Heart right ventricle (tissue), 16 donors: ENCODE data around the gene TBCCD1. TPM values are rescaled to one million over a fixed set of nuclear protein-coding genes. Genes with fewer than 3 reads are reported as not detected.

Experiments used
- ATAC-seq, 8 donors: fragments of 200-7000 bp; cut with Tn5 transposase; one replicate each; pipeline ENCODE4 v1.9.1; 2020; ENCODE audit warnings: mild to moderate bottlenecking in 8 of 8, moderate library complexity in 8 of 8, moderate number of reproducible peaks in 1 of 8
- DNase-seq, 2 donors: peaks; one replicate each; pipeline ENCODE4 v3.0.0-alpha.2; 2020
- H3K27ac ChIP-seq, 10 donors: fragments of 200-600 bp; sonication (generic) in 2 of 10; one replicate each; pipeline versions ENCODE4 v1.5.0 to v1.8.0; 2020 to 2022; ENCODE audit warnings: mild to moderate bottlenecking in 3 of 10
- H3K27me3 ChIP-seq, 7 donors: fragments of 200-600 bp; one replicate each; pipeline ENCODE4 v1.8.0; 2021 to 2022; ENCODE audit warnings: mild to moderate bottlenecking in 2 of 7
- H3K36me3 ChIP-seq, 9 donors: fragments of 200-600 bp; sonication (generic) in 1 of 9; one replicate each; pipeline versions ENCODE4 v1.5.0 to v1.8.0; 2020 to 2022; ENCODE audit warnings: mild to moderate bottlenecking in 2 of 9
- H3K4me1 ChIP-seq, 9 donors: fragments of 200-600 bp; sonication (generic) in 1 of 9; one replicate each; pipeline versions ENCODE4 v1.5.0 to v1.8.0; 2020 to 2022; ENCODE audit warnings: mild to moderate bottlenecking in 4 of 9
- H3K4me3 ChIP-seq, 10 donors: fragments of 200-600 bp; sonication (generic) in 2 of 10; one replicate each; pipeline versions ENCODE4 v1.5.0 to v1.8.0; 2020 to 2022; ENCODE audit warnings: mild to moderate bottlenecking in 7 of 10, moderate library complexity in 2 of 10
- H3K9me3 ChIP-seq, 11 donors: fragments of 200-600 bp in 10 of 11; sonication (generic) in 2 of 11; one replicate each; pipeline versions ENCODE4 v1.5.0 to v1.8.0; 2013 to 2022; ENCODE audit warnings: mild to moderate bottlenecking in 2 of 11, control low read depth in 1 of 11, moderate library complexity in 1 of 11
- WGBS, 2 donors: extraction: QIAGEN DNeasy Blood & Tissue Kit; methylation state at CpG; one replicate each; pipeline ENCODE4 v1.1.7; 2013; ENCODE audit warnings: inconsistent platforms in 1 of 2; 5-methylcytosine and 5-hydroxymethylcytosine counted together
- intact Hi-C, 10 donors: fragments of 100-400 bp; cut with DNase I; formaldehyde crosslinking; loops; one replicate each; pipeline versions ENCODE4 v1.11.1 to v1.14.2; 2022
- polyA plus RNA-seq, 2 donors: library from polyadenylated mRNA; stranded (reverse); fragments of 200-250 nt; gene quantifications; one replicate each; pipeline ENCODE4 v1.2.3, GENCODE V29; 2013
- total RNA-seq, 10 donors: library from RNA; stranded (reverse); fragmentation: NEBNext Ultra II Directional in 3 of 10; extraction: Animal tissue kit (Norgen Biotek cat#: 25700) in 3 of 10; gene quantifications; one replicate each; pipeline versions ENCODE4 v1.2.1 to v1.2.4, GENCODE V29; 2021 to 2023
- TF ChIP-seq, protein P1 (sequence below), 9 donors: fragments of 200-600 bp; sonication (generic) in 2 of 9; IDR thresholded peaks; one replicate each; pipeline versions ENCODE4 v1.5.0 to v1.8.0; 2021 to 2022; ENCODE audit warnings: antibody characterized with exemption in 9 of 9, mild to moderate bottlenecking in 5 of 9, moderate library complexity in 1 of 9
- donor health status: Arrhythmogenic right ventricular cardiomyopathy.
- donor health status: ischemic (EF 13 %, LVEDD 7.1; RV severe dilation, severe dysfunction).
- donor health status: healthy with polysubstance abuse.
- donor health status: DM: no; HTN: yes; CAD: no.
- donor health status: DM: no; HTN: no; CAD: no.
- donor health status: ischemic (EF 25% LVEDD 6.9; RV normal size, moderate dysfunction).
- donor health status: ischemic (EF 25% LVEDD 5.7; RV mildly dilated, moderate dysfunction).
- donor health status: healthy.
- donor health status: DM: yes; HTN: yes; CAD: no.
- donor health status: Ischemic cardiomyopathy.
- donor health status: ischemic (EF 35%, LVEDD 5.7; RV mildly dilated, moderate dysfunction).
- donor health status: nonischemic (EF 11% LVEDD 7.7; RV severe dilation, severe dysfunction).
- donor health status: DM: yes; HTN: yes; CAD: no.
- donor health status: PGD.
- donor health status: ischemic (EF 29% LVEDD 5.4; RV normal size, mild dysfunction).
- donor health status: nonischemic (EF 23%, LVEDD 6.1; RV moderate dilation, normal function).

The TBCCD1 gene
- total and polyA plus RNA-seq, 12 donors: 3.1 to 7.9 (median 6.7) TPM

DNA sequence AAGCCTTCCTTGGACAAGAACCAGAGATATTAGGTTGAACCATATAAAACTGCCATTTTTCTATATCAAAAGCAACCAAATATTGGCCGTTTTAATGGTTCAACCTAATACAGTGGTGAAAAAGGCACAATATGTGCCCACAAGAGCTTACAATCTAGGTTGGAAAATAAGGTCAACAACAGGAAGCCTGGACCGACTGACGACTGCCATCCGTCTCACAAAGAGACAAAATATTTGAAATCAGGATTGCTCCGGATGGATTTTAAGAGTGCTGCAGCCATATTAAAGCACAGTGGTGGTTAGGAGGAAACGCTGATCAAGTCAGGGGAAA is 47.1 kb upstream of the TBCCD1 start:
- H3K36me3 ChIP-seq: no peaks in the 10 kb centered on the region
- H3K27me3 ChIP-seq: peaks cover 0 to 50% (median 21%) of the 10 kb centered on the region in 7 donors
- H3K4me1 ChIP-seq: peaks cover 0 to 11% (median 6%) of the 10 kb centered on the region in 9 donors
- DNase-seq: no peak
- intact Hi-C loops: loop anchor here in 8 of 10 donors (2.0 to 10.0 kb wide), 7 partner anchors 139 to 551 kb away; no protein-coding TSS in a partner anchor
- no peak overlapping the region for H3K4me3 ChIP-seq
- no peak for ATAC-seq
- H3K9me3 ChIP-seq: no peaks in the 10 kb centered on the region
- 39 to 54% methylated on average over 6 of the region's 6 CpGs for WGBS, 2 donors
- H3K27ac ChIP-seq: no peak overlapping the region
- TF ChIP-seq, protein P1, sequence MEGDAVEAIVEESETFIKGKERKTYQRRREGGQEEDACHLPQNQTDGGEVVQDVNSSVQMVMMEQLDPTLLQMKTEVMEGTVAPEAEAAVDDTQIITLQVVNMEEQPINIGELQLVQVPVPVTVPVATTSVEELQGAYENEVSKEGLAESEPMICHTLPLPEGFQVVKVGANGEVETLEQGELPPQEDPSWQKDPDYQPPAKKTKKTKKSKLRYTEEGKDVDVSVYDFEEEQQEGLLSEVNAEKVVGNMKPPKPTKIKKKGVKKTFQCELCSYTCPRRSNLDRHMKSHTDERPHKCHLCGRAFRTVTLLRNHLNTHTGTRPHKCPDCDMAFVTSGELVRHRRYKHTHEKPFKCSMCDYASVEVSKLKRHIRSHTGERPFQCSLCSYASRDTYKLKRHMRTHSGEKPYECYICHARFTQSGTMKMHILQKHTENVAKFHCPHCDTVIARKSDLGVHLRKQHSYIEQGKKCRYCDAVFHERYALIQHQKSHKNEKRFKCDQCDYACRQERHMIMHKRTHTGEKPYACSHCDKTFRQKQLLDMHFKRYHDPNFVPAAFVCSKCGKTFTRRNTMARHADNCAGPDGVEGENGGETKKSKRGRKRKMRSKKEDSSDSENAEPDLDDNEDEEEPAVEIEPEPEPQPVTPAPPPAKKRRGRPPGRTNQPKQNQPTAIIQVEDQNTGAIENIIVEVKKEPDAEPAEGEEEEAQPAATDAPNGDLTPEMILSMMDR (IDR thresholded peaks at IDR 0.05): no peak

DNA sequence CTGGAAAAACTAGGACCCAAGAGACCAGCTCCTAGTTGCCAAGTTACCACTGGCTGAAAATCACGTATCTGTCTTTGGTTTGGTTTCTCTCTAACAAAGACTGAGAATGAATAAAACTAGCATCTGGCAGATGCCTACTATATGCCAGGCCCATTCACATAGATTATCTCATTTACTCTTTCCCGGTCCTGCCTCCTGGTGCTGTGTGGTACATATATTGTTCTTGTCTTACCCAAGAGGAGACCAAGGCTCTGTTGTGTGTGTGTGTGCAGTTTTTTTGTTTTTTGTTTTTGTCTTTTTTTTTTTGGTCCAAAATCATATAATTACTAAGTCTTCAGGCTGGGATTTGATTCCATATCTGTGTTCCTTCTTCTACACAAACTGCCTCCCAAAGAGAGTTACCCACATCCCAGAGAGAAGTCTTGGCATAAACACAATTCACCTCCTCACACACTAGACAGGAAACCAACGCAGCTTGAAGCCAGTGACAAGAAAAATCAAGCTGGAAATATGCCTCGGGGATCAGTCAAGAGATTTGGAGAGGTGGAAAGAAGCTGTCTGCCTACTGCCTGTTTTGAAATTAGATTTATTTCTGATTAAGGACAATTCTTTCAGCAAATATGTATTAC is 46.6 kb upstream of the TBCCD1 start:
- no peak for ATAC-seq
- no peaks in the 10 kb centered on the region for H3K9me3 ChIP-seq
- intact Hi-C loops: loop anchor here in 8 of 10 donors (2.0 to 10.0 kb wide), 7 partner anchors 139 to 551 kb away; no protein-coding TSS in a partner anchor
- no peak overlapping the region for H3K4me3 ChIP-seq
- TF ChIP-seq, protein P1 (IDR thresholded peaks at IDR 0.05): no peak
- H3K27ac ChIP-seq: no peak overlapping the region
- no peak for DNase-seq
- 44 to 55% methylated on average over 4 of the region's 4 CpGs for WGBS, 2 donors
- no peaks in the 10 kb centered on the region for H3K36me3 ChIP-seq
- H3K27me3 ChIP-seq: peaks cover 0 to 48% (median 21%) of the 10 kb centered on the region in 7 donors
- peaks cover 0 to 11% (median 6%) of the 10 kb centered on the region in 9 donors for H3K4me1 ChIP-seq

GRCh38 chr3:186612721-186613636 is 45.8 kb upstream of the TBCCD1 start, which contains the start of gene AHSG:
AHSG (plus strand) TSS chr3:186613060; CDS start chr3:186613142, 82 bp downstream.
- WGBS, 2 donors: 86 to 87% methylated on average over 7 of the region's 7 CpGs
- Histone ChIP-seq H3K9me3 (no peaks in the 10 kb centered on the region), H3K36me3 (no peaks in the 10 kb centered on the region), H3K4me1 (peaks cover 0 to 11% (median 6%) of the 10 kb centered on the region in 9 donors), H3K27ac (no peak within 1 kb of the TSS), H3K4me3 (no peak within 1 kb of the TSS), H3K27me3 (peaks cover 0 to 40% (median 17%) of the 10 kb centered on the region in 7 donors)
- intact Hi-C loops: loop anchor here in 2 of 10 donors (5.0 to 10.0 kb wide), 3 partner anchors 142 to 552 kb away; no protein-coding TSS in a partner anchor
- DNase-seq (no peak), ATAC-seq (no peak)
- TF ChIP-seq, protein P1 (IDR thresholded peaks at IDR 0.05): no peak

DNA sequence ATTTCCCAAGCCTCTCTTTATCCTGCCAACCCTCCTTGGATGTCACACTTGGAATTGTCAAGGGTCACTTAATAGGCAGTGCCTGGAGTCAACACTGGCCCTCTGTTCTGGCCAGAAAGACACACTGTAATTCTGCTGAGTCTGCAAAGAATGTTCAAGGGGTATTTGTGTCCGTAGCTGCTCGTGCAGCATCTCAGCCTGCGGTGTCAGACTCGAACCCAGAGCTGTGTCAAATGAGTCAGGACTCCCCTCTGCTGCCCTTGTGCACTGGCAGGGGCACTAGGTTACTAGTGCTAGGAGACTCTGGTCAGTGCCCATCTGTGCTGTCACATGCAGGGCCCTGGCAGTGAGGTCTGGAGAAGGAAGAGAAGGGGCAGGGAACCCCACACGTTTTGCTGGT is 44.9 kb upstream of the TBCCD1 start:
- H3K4me3 ChIP-seq: no peak overlapping the region
- intact Hi-C loops: loop anchor here in 2 of 10 donors (5.0 to 10.0 kb wide), 3 partner anchors 143 to 553 kb away; no protein-coding TSS in a partner anchor
- 68 to 77% methylated on average over 5 of the region's 5 CpGs for WGBS, 2 donors
- TF ChIP-seq, protein P1 (IDR thresholded peaks at IDR 0.05): no peak
- no peaks in the 10 kb centered on the region for H3K9me3 ChIP-seq
- DNase-seq (no peak), ATAC-seq (no peak)
- no peak overlapping the region for H3K27ac ChIP-seq
- H3K4me1 ChIP-seq: peaks cover 0 to 5% (median 3%) of the 10 kb centered on the region in 9 donors
- H3K36me3 ChIP-seq: no peaks in the 10 kb centered on the region
- peaks cover 0 to 31% (median 8%) of the 10 kb centered on the region in 7 donors for H3K27me3 ChIP-seq
